B cell (primary cell): ENCODE measurements around the gene KSR1. TPM values are rescaled to one million over a fixed set of nuclear protein-coding genes. Genes with fewer than 3 reads are reported as not detected.

Experiments
- ATAC-seq: fragments of 200-7000 bp; cut with Tn5 transposase; one replicate; pipeline ENCODE4 v1.10.0; 2021; ENCODE audit warnings: low read depth, mild to moderate bottlenecking, moderate number of reproducible peaks, moderate library complexity
- CTCF ChIA-PET: fragments of 350-600 bp; sonication (Branson Sonifier 250); formaldehyde crosslinking; loops from one replicate; lab custom pipeline; 2021; ENCODE audit warnings: antibody characterized with exemption, inconsistent platforms; lab: Charles Lee
- POLR2A ChIA-PET: fragments of 350-600 bp; sonication (Branson Sonifier 250); formaldehyde crosslinking; loops from one replicate; lab custom pipeline; 2021; ENCODE audit warnings: antibody characterized with exemption; lab: Charles Lee
- DNase-seq: peaks from one replicate; pipeline ENCODE4 v3.0.0; 2013
- H2AFZ ChIP-seq: 2 replicates; pipeline ENCODE4 v1.6.1; 2012; ENCODE audit warnings: mild to moderate bottlenecking, low read depth, low read length; ENCODE audit not compliant: insufficient read depth, poor library complexity, severe bottlenecking
- H3K27ac ChIP-seq, 2 donors: 1 replicate in 1 of 2; 2 replicates in 1 of 2; pipeline ENCODE4 v1.5.1; 2012 to 2013; ENCODE audit warnings: low read length in 2 of 2, mild to moderate bottlenecking in 2 of 2, moderate library complexity in 1 of 2
- H3K27me3 ChIP-seq, 4 experiments: fragments of 200-600 bp in 1 of 4; sonication (generic) in 1 of 4; replicated peaks in 1 of 4; 1 replicate in 2 of 4; 2 replicates in 2 of 4; pipeline versions ENCODE4 v1.6.1 to v1.7.0; 2013 to 2016; ENCODE audit warnings: low read length in 3 of 4, mild to moderate bottlenecking in 2 of 4, mixed read lengths in 1 of 4, moderate library complexity in 1 of 4; ENCODE audit not compliant: insufficient read depth in 4 of 4, control insufficient read depth in 3 of 4; ENCODE audit errors: control extremely low read depth in 1 of 4
- H3K36me3 ChIP-seq, 2 experiments: replicated peaks in 1 of 2; 1 replicate in 1 of 2; 2 replicates in 1 of 2; pipeline versions ENCODE4 v1.6.1 to v1.7.1; 2013; ENCODE audit warnings: low read length in 1 of 2; ENCODE audit not compliant: insufficient read depth in 2 of 2, control insufficient read depth in 1 of 2; ENCODE audit errors: control extremely low read depth in 1 of 2, extremely low read depth in 1 of 2
- H3K4me1 ChIP-seq, 2 donors: fragments of 200-600 bp in 1 of 2; sonication (generic) in 1 of 2; 1 replicate in 1 of 2; 2 replicates in 1 of 2; pipeline versions ENCODE4 v1.5.1 to v1.6.1; 2013 to 2017; ENCODE audit warnings: low read length in 2 of 2; ENCODE audit not compliant: control insufficient read depth in 2 of 2, insufficient read depth in 2 of 2
- H3K4me2 ChIP-seq: replicated peaks from 2 replicates; pipeline ENCODE3; 2012; ENCODE audit warnings: mild to moderate bottlenecking, low read depth, low read length; ENCODE audit not compliant: poor library complexity, severe bottlenecking
- H3K4me3 ChIP-seq, 5 experiments: fragments of 200-600 bp in 1 of 5; sonication (generic) in 1 of 5; 1 replicate in 3 of 5; 2 replicates in 2 of 5; pipeline versions ENCODE4 v1.5.1 to v1.7.0; 2011 to 2016; ENCODE audit warnings: low read length in 4 of 5, mild to moderate bottlenecking in 4 of 5, low read depth in 2 of 5, control low read depth in 1 of 5, moderate library complexity in 1 of 5; ENCODE audit not compliant: insufficient read depth in 1 of 5; ENCODE audit errors: control extremely low read depth in 1 of 5, extremely low read depth in 1 of 5
- H3K79me2 ChIP-seq: fragments of 200-600 bp; sonication (generic); one replicate; pipeline ENCODE4 v1.6.0; 2016; ENCODE audit warnings: low read length; ENCODE audit not compliant: control insufficient read depth, insufficient read depth
- H3K9ac ChIP-seq: fragments of 200-600 bp; sonication (generic); 2 replicates; pipeline ENCODE4 v1.6.1; 2017; ENCODE audit warnings: mild to moderate bottlenecking, low read length, moderate library complexity
- H3K9me3 ChIP-seq, 3 donors: one replicate each; pipeline versions ENCODE4 v1.6.1 to v1.7.1; 2013; ENCODE audit warnings: low read length in 2 of 3; ENCODE audit not compliant: control insufficient read depth in 2 of 3, insufficient read depth in 1 of 3; ENCODE audit errors: control extremely low read depth in 1 of 3
- H4K20me1 ChIP-seq: 2 replicates; pipeline ENCODE4 v1.6.0; 2012; ENCODE audit warnings: mild to moderate bottlenecking, low read length; ENCODE audit not compliant: insufficient read depth, control insufficient read depth, poor library complexity, severe bottlenecking
- H3K27ac Mint-ChIP-seq: one replicate; pipeline ENCODE4 v1.8.0; 2021; ENCODE audit warnings: mixed read lengths
- H3K27me3 Mint-ChIP-seq: one replicate; pipeline ENCODE4 v1.8.0; 2021; ENCODE audit warnings: mixed read lengths
- H3K4me1 Mint-ChIP-seq: one replicate; pipeline ENCODE4 v1.8.0; 2021; ENCODE audit warnings: mixed read lengths
- H3K4me3 Mint-ChIP-seq: one replicate; pipeline ENCODE4 v1.8.0; 2021; ENCODE audit warnings: mixed read lengths
- H3K9me3 Mint-ChIP-seq: one replicate; pipeline ENCODE4 v1.8.0; 2022; ENCODE audit warnings: mixed read lengths; ENCODE audit not compliant: insufficient read depth
- EZH2 ChIP-seq: IDR thresholded peaks from 2 replicates; pipeline ENCODE4 v1.6.1; 2012; ENCODE audit warnings: borderline replicate concordance, low read depth, mild to moderate bottlenecking, moderate library complexity, low read length; ENCODE audit not compliant: insufficient read depth, poor library complexity, severe bottlenecking
- WGBS: methylation state at CpG from one replicate; pipeline ENCODE4 v1.1.5; 2013; ENCODE audit warnings: missing lambda C conversion rate; ENCODE audit not compliant: insufficient coverage; 5-methylcytosine and 5-hydroxymethylcytosine counted together
- intact Hi-C: fragments of 100-400 bp; cut with micrococcal nuclease; formaldehyde crosslinking; loops from one replicate; pipeline ENCODE4 v1.10.0; 2022
- polyA plus RNA-seq: library from polyadenylated mRNA; depleted of rRNA; stranded (reverse); fragments of >200 nt; gene quantifications from 2 replicates; pipeline ENCODE4 v1.2.3, GENCODE V29; 2012
- total RNA-seq, 2 donors: library from RNA; stranded (reverse); fragments of 120-200 nt in 1 of 2; gene quantifications; 1 replicate in 1 of 2; 2 replicates in 1 of 2; pipeline versions ENCODE4 v1.2.3 to v1.2.4, GENCODE V29; 2013 to 2022
- TF ChIP-seq, protein P1 (sequence below): fragments of 200-600 bp; IDR thresholded peaks from one replicate; pipeline ENCODE4 v1.8.0; 2022; ENCODE audit warnings: antibody characterized with exemption, mild to moderate bottlenecking

Gene KSR1
- total and polyA plus RNA-seq, 2 donors (not counting 1 experiment from before 2014, with no cell fraction given) = 27.5 to 85.6 TPM

DNA sequence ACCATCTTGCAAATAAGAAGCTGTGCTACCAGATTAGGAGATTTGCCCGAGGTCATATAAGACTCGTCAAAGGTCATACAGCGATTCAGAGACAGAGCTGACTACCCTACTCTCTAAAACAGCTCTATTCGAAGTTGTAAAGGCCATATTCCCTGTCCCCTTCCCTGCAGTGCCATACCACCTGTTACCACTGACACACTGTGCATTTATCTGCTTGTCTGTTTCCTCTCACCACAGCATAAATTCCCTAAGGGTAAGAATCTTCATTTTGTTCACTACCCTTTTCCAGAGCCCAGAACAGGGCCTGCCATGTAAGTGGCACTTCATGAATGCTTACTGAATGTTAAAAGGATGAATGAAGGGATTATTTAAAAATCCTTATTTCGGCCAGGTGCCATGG, 3.4 kb upstream of the KSR1 start:
- Histone ChIP-seq H3K9me3 (no peaks in the 10 kb centered on the region), H3K79me2 (no peaks in the 10 kb centered on the region), H3K4me3 (no peak overlapping the region), H3K27ac (no peak overlapping the region), H4K20me1 (peaks cover 1% of the 10 kb centered on the region), H2AFZ (no peak overlapping the region), H3K36me3 (no peaks in the 10 kb centered on the region), H3K4me1 (peaks cover 14 to 16% of the 10 kb centered on the region in 2 donors), H3K27me3 (no peaks in the 10 kb centered on the region), H3K4me2 (no peak overlapping the region), H3K9ac (no peak overlapping the region)
- Mint-ChIP-seq H3K9me3 (no peaks in the 10 kb centered on the region), H3K4me1 (peaks cover 12% of the 10 kb centered on the region), H3K27ac (no peak overlapping the region), H3K4me3 (no peak overlapping the region), H3K27me3 (no peaks in the 10 kb centered on the region)
- ATAC-seq = no peak
- DNase-seq = no peak
- TF ChIP-seq, protein P1, sequence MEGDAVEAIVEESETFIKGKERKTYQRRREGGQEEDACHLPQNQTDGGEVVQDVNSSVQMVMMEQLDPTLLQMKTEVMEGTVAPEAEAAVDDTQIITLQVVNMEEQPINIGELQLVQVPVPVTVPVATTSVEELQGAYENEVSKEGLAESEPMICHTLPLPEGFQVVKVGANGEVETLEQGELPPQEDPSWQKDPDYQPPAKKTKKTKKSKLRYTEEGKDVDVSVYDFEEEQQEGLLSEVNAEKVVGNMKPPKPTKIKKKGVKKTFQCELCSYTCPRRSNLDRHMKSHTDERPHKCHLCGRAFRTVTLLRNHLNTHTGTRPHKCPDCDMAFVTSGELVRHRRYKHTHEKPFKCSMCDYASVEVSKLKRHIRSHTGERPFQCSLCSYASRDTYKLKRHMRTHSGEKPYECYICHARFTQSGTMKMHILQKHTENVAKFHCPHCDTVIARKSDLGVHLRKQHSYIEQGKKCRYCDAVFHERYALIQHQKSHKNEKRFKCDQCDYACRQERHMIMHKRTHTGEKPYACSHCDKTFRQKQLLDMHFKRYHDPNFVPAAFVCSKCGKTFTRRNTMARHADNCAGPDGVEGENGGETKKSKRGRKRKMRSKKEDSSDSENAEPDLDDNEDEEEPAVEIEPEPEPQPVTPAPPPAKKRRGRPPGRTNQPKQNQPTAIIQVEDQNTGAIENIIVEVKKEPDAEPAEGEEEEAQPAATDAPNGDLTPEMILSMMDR = no peak
- no peak for TF ChIP-seq EZH2
- ChIA-PET POLR2A (no interaction called here), CTCF (interaction anchor here (1.2 to 10.2 kb wide), 2 partner anchors 72 to 148 kb away, joined by 3 to 140 read pairs; no protein-coding TSS in a partner anchor)
- 78% methylated on average over 5 of the region's 5 CpGs for WGBS
- intact Hi-C loops = no loop called here

DNA sequence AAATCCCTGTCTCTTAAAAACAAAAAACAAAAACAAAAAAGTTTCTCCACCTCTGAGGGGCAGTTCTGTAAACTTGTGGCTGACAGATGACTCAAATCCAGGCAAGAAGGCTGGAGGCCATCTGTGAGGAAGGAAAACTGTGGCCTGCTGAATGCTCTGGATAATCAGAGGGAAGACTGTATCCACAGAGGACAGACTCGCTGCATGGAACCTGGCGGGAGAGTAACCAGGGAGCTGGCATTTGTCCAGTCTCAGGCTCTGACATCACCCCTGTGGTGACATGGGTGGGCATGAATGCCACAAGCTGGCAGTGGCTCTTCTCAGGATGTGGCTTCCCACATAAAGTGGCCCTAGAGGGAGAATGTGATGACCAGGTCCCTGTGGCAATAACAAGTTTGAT, 2.8 kb upstream of the KSR1 start:
- CTCF ChIA-PET = interaction anchor here (1.2 to 10.2 kb wide), 2 partner anchors 73 to 147 kb away, joined by 3 to 140 read pairs; no protein-coding TSS in a partner anchor
- Histone ChIP-seq H3K27me3 (no peaks in the 10 kb centered on the region), H3K79me2 (peaks cover 4% of the 10 kb centered on the region), H3K36me3 (no peaks in the 10 kb centered on the region), H2AFZ (no peak overlapping the region), H3K4me2 (no peak overlapping the region), H3K27ac (no peak overlapping the region), H4K20me1 (peaks cover 8% of the 10 kb centered on the region), H3K9me3 (no peaks in the 10 kb centered on the region), H3K4me3 (no peak overlapping the region), H3K9ac (no peak overlapping the region), H3K4me1 (peaks cover 16 to 22% of the 10 kb centered on the region in 2 donors)
- intact Hi-C loops = no loop called here
- Mint-ChIP-seq H3K4me1 (peaks cover 16% of the 10 kb centered on the region), H3K9me3 (no peaks in the 10 kb centered on the region), H3K27me3 (no peaks in the 10 kb centered on the region), H3K4me3 (no peak overlapping the region), H3K27ac (no peak overlapping the region)
- TF ChIP-seq, protein P1 = no peak
- no peak for TF ChIP-seq EZH2
- no peak for DNase-seq
- ATAC-seq = no peak
- POLR2A ChIA-PET = no interaction called here
- WGBS = 97% methylated on average over 2 of the region's 2 CpGs
